ENCODE results near the gene IRX2. TPM values are rescaled to one million over a fixed set of nuclear protein-coding genes. Genes with fewer than 3 reads are reported as not detected.

Gene IRX2
- total RNA-seq, 4 donors from 2014 or later = 31.6 to 70.2 (median 48.9) TPM

- WGBS, 2 donors = 90 to 92% methylated on average over 17 of the region's 17 CpGs
- H3K4me3 ChIP-seq (ENCODE audit: low read depth, poor library complexity, severe bottlenecking) = no peak overlapping the region
- DNase-seq (ENCODE audit: low spot score in 2 of 2) = peak in 1 of 2 donors; percentile 72
- TF ChIP-seq POLR2A (IDR thresholded peaks at IDR 0.05) = no peak
- TF ChIP-seq CTCF (IDR thresholded peaks at IDR 0.05) = no peak
- intact Hi-C loops (cut with DNase I; ENCODE audit: low total_unique reads) = no loop called here
These were observed 14.0 kb downstream of the IRX2 start for GRCh38 chr5:2737273-2738155.

GRCh38 chr5:2736872-2737271 lies 14.6 kb downstream of the IRX2 start:
- 94 to 96% methylated on average over 8 of the region's 8 CpGs for WGBS, 2 donors
- peak in 1 of 2 donors; percentile 68 for DNase-seq (ENCODE audit: low spot score in 2 of 2)

GRCh38 chr5:2735996-2736395 lies 15.5 kb downstream of the IRX2 start:
- peak in 1 of 2 donors; percentile 64 for DNase-seq (ENCODE audit: low spot score in 2 of 2)
- H3K4me3 ChIP-seq (ENCODE audit: low read depth, poor library complexity, severe bottlenecking) = no peak overlapping the region
- no peak for TF ChIP-seq POLR2A (IDR thresholded peaks at IDR 0.05)
- no peak for TF ChIP-seq CTCF (IDR thresholded peaks at IDR 0.05)
- intact Hi-C loops (cut with DNase I; ENCODE audit: low total_unique reads) = no loop called here
- 83 to 88% methylated on average over 3 of the region's 3 CpGs for WGBS, 2 donors

More at GRCh38 chr5:2736872-2737271, 14.6 kb downstream of the IRX2 start:
- TF ChIP-seq CTCF (IDR thresholded peaks at IDR 0.05) (no peak), POLR2A (IDR thresholded peaks at IDR 0.05) (no peak)
- intact Hi-C loops (cut with DNase I; ENCODE audit: low total_unique reads) = no loop called here
- no peak overlapping the region for H3K4me3 ChIP-seq (ENCODE audit: low read depth, poor library complexity, severe bottlenecking)

GRCh38 chr5:2732850-2733249 lies 18.6 kb downstream of the IRX2 start:
- 78 to 88% methylated on average over 2 to 3 of the region's 3 CpGs for WGBS, 2 donors
- no peak overlapping the region for H3K4me3 ChIP-seq (ENCODE audit: low read depth, poor library complexity, severe bottlenecking)
- DNase-seq (ENCODE audit: low spot score in 2 of 2) = peak in 1 of 2 donors; percentile 42
- no peak for TF ChIP-seq CTCF (IDR thresholded peaks at IDR 0.05)
- TF ChIP-seq POLR2A (IDR thresholded peaks at IDR 0.05) = no peak
- intact Hi-C loops (cut with DNase I; ENCODE audit: low total_unique reads) = no loop called here

GRCh38 chr5:2732004-2732403 lies 19.5 kb downstream of the IRX2 start:
- H3K4me3 ChIP-seq (ENCODE audit: low read depth, poor library complexity, severe bottlenecking) = no peak overlapping the region
- WGBS, 2 donors = 83 to 87% methylated on average over 4 of the region's 4 CpGs
- TF ChIP-seq POLR2A (IDR thresholded peaks at IDR 0.05) (no peak), CTCF (IDR thresholded peaks at IDR 0.05) (no peak)
- DNase-seq (ENCODE audit: low spot score in 2 of 2) = peak in 1 of 2 donors; percentile 25
- intact Hi-C loops (cut with DNase I; ENCODE audit: low total_unique reads) = no loop called here
